GM19438 (cell line): ENCODE measurements around the gene ASB10.
A peak's percentile ranks its signal among the peaks of the same experiment; 100 is the strongest.

Source experiments
- ATAC-seq: cut with Tn5 transposase; IDR thresholded peaks from one replicate; pipeline ENCODE4 v1.9.1; 2021; ENCODE audit warnings: low read depth; ENCODE audit not compliant: unreplicated experiment

Gene ASB10

GRCh38 chr7:151186640-151187408 lies at the start of gene ASB10:
Gene ASB10, minus strand, starts transcription at chr7:151187250. Its CDS starts 120 bp downstream, at chr7:151187130.
- ATAC-seq, result no peak

- ATAC-seq, result no peak
These were observed 49.4 kb upstream of the ASB10 start for GRCh38 chr7:151236406-151236805.

GRCh38 chr7:151235091-151235787 lies 48.2 kb upstream of the ASB10 start:
- no peak for ATAC-seq

GRCh38 chr7:151233804-151234203 lies 46.8 kb upstream of the ASB10 start:
- ATAC-seq, result no peak

GRCh38 chr7:151232917-151233701 lies 46.1 kb upstream of the ASB10 start:
- ATAC-seq, result peak; percentile 33

GRCh38 chr7:151232091-151232916 lies 45.3 kb upstream of the ASB10 start, which contains the start of gene CHPF2:
Gene CHPF2, plus strand, starts transcription at chr7:151232483. Its CDS starts 1,529 bp downstream, at chr7:151234012.
- ATAC-seq, result peak; percentile 94

- ATAC-seq, result no peak
These were observed 44.0 kb upstream of the ASB10 start for GRCh38 chr7:151231080-151231479.

- ATAC-seq, result no peak
These were observed 42.2 kb upstream of the ASB10 start for GRCh38 chr7:151229249-151229648.

- ATAC-seq, result no peak
These were observed 41.2 kb upstream of the ASB10 start for GRCh38 chr7:151228024-151228866.

- ATAC-seq, result peak; percentile 100
These were observed 40.1 kb upstream of the ASB10 start, which contains the start of gene ABCF2 for GRCh38 chr7:151226875-151227782. Gene ABCF2, minus strand, starts transcription at chr7:151227205. Its CDS starts 747 bp downstream, at chr7:151226458.

- peak; percentile 9 for ATAC-seq
These were observed 39.5 kb upstream of the ASB10 start for GRCh38 chr7:151226560-151226874.

GRCh38 chr7:151225948-151226510 lies 39.0 kb upstream of the ASB10 start:
- no peak for ATAC-seq

GRCh38 chr7:151223728-151224127 lies 36.7 kb upstream of the ASB10 start:
- ATAC-seq, result no peak

GRCh38 chr7:151218170-151218569 lies 31.1 kb upstream of the ASB10 start:
- no peak for ATAC-seq

GRCh38 chr7:151215396-151215795 lies 28.3 kb upstream of the ASB10 start:
- ATAC-seq, result no peak

- ATAC-seq, result no peak
These were observed 26.8 kb upstream of the ASB10 start for GRCh38 chr7:151213826-151214225.

- ATAC-seq, result no peak
These were observed 25.6 kb upstream of the ASB10 start for GRCh38 chr7:151212626-151213025.

GRCh38 chr7:151211155-151211772 lies 24.2 kb upstream of the ASB10 start:
- ATAC-seq, result no peak
